Suprapubic skin (tissue), 4 donors: ENCODE results near the gene ARMC8.

Experiments
- CTCF ChIP-seq, 2 donors: fragments of 200-600 bp in 1 of 2; fragments of 450-650 bp in 1 of 2; sonication (generic) in 1 of 2; IDR thresholded peaks; one replicate each; pipeline ENCODE4 v1.5.1; 2016 to 2019; ENCODE audit warnings: antibody characterized with exemption in 2 of 2, mild to moderate bottlenecking in 1 of 2, moderate library complexity in 1 of 2
- EP300 ChIP-seq: sonication (generic); formaldehyde crosslinking; IDR thresholded peaks from one replicate; pipeline ENCODE4 v1.6.1; 2017; ENCODE audit warnings: antibody characterized with exemption
- POLR2A ChIP-seq, 2 donors: fragments of 450-650 bp; IDR thresholded peaks; one replicate each; pipeline ENCODE4 v1.6.1; 2017; ENCODE audit warnings: antibody characterized with exemption in 2 of 2, mild to moderate bottlenecking in 2 of 2, moderate library complexity in 2 of 2
- POLR2AphosphoS5 ChIP-seq, 3 donors: sonication (generic); formaldehyde crosslinking; IDR thresholded peaks; one replicate each; pipeline ENCODE4 v1.6.1; 2017; ENCODE audit warnings: antibody characterized with exemption in 3 of 3

GRCh38 chr3:138254216-138254615 lies 67.1 kb downstream of the ARMC8 start:
- TF ChIP-seq CTCF (IDR thresholded peaks at IDR 0.05) (no peak), EP300 (no peak), POLR2A (IDR thresholded peaks at IDR 0.05) (no peak), POLR2AphosphoS5 (IDR thresholded peaks at IDR 0.05) (no peak)
